OCI-LY3 (cell line): ENCODE results near the gene SYNPO2L.
"Not testable (repeated sequence)": the region's sequence is repeated elsewhere in the genome, so short reads cannot be mapped to it uniquely, and the experiment has no call there.

Experiments used
- CTCF ChIP-seq: fragments of 200-600, 300-600 bp; sonication (generic); IDR thresholded peaks from 2 replicates; pipeline ENCODE4 v1.5.1; 2014; ENCODE audit warnings: antibody characterized with exemption, low read length, low read depth
- EZH2phosphoT487 ChIP-seq: fragments of 200-600 bp; shearing (Covaris generic); IDR thresholded peaks from 2 replicates; pipeline ENCODE4 v1.6.1; 2018; ENCODE audit warnings: antibody characterized with exemption, mixed run types, low read depth

- not testable (repeated sequence) for TF ChIP-seq CTCF, EZH2phosphoT487
Observed at GRCh38 chr10:73698819-73699218, 43.0 kb upstream of the SYNPO2L start.
